Skeletal muscle tissue (tissue), 4 donors: ENCODE results near the gene PLPPR3. TPM values are rescaled to one million over a fixed set of nuclear protein-coding genes. Genes with fewer than 3 reads are reported as not detected.
A peak's percentile ranks its signal among the peaks of the same experiment; 100 is the strongest.

ENCODE experiments used
- H3K27ac ChIP-seq: one replicate; pipeline ENCODE4 v1.7.0; 2013; ENCODE audit warnings: mild to moderate bottlenecking, low read depth, low read length, inconsistent platforms
- H3K27me3 ChIP-seq, 3 donors: one replicate each; pipeline ENCODE4 v1.7.0; 2013; ENCODE audit warnings: low read length in 3 of 3; ENCODE audit not compliant: control insufficient read depth in 3 of 3, insufficient read depth in 3 of 3
- H3K36me3 ChIP-seq, 3 donors: one replicate each; pipeline ENCODE4 v1.7.0; 2013; ENCODE audit warnings: low read length in 3 of 3; ENCODE audit not compliant: control insufficient read depth in 3 of 3, insufficient read depth in 3 of 3
- H3K4me1 ChIP-seq, 3 donors: one replicate each; pipeline ENCODE4 v1.7.0; 2013; ENCODE audit warnings: low read length in 3 of 3, mild to moderate bottlenecking in 3 of 3; ENCODE audit not compliant: control insufficient read depth in 3 of 3, insufficient read depth in 3 of 3
- H3K4me3 ChIP-seq, 3 donors: one replicate each; pipeline ENCODE4 v1.7.0; 2013; ENCODE audit warnings: low read length in 3 of 3
- H3K9ac ChIP-seq, 3 donors: one replicate each; pipeline ENCODE4 v1.7.0; 2013; ENCODE audit warnings: low read length in 3 of 3, mild to moderate bottlenecking in 3 of 3, moderate library complexity in 2 of 3, low read depth in 1 of 3
- H3K9me3 ChIP-seq, 3 donors: one replicate each; pipeline ENCODE4 v1.7.0; 2013; ENCODE audit warnings: low read length in 3 of 3; ENCODE audit not compliant: control insufficient read depth in 3 of 3
- total RNA-seq: library from RNA; depleted of rRNA; stranded (reverse); fragments of >200 nt; gene quantifications from one replicate; pipeline ENCODE4 v1.2.3, GENCODE V29; 2014
- donor health status: Osteomylitis.

PLPPR3 gene
- total RNA-seq, result 0.52 TPM

GRCh38 chr19:821825-822503 lies at the start of gene PLPPR3:
PLPPR3 (minus strand) TSS chr19:821955; CDS start chr19:821559, 396 bp downstream.
- Histone ChIP-seq H3K9ac (no peak within 1 kb of the TSS), H3K27me3 (peaks cover 10 to 14% (median 11%) of the 10 kb centered on the region in 3 donors), H3K4me3 (no peak within 1 kb of the TSS)

GRCh38 chr19:870963-871401 lies 49.2 kb upstream of the PLPPR3 start:
- Histone ChIP-seq H3K9me3 (no peaks in the 10 kb centered on the region), H3K4me3 (no peak overlapping the region), H3K27ac (no peak overlapping the region), H3K36me3 (peaks cover 28 to 42% (median 30%) of the 10 kb centered on the region in 3 donors), H3K27me3 (no peaks in the 10 kb centered on the region), H3K4me1 (peaks cover 3 to 9% (median 4%) of the 10 kb centered on the region in 3 donors), H3K9ac (no peak overlapping the region)

More at GRCh38 chr19:821825-822503, at the start of gene PLPPR3:
- H3K27ac ChIP-seq, result no peak within 1 kb of the TSS
- H3K9me3 ChIP-seq, result no peaks in the 10 kb centered on the region
- no peaks in the 10 kb centered on the region for H3K36me3 ChIP-seq
- no peaks in the 10 kb centered on the region for H3K4me1 ChIP-seq

- no peaks in the 10 kb centered on the region for H3K9me3 ChIP-seq
- H3K27ac ChIP-seq, result no peak overlapping the region
- H3K36me3 ChIP-seq, result peaks cover 24 to 35% (median 30%) of the 10 kb centered on the region in 3 donors
- no peak overlapping the region for H3K9ac ChIP-seq
- no peaks in the 10 kb centered on the region for H3K27me3 ChIP-seq
- H3K4me3 ChIP-seq, result no peak overlapping the region
- peaks cover 3 to 9% (median 4%) of the 10 kb centered on the region in 3 donors for H3K4me1 ChIP-seq
Observed at GRCh38 chr19:870314-870713, 48.6 kb upstream of the PLPPR3 start.

GRCh38 chr19:869245-870177 lies 47.8 kb upstream of the PLPPR3 start:
- H3K27me3 ChIP-seq, result no peaks in the 10 kb centered on the region
- peaks cover 3 to 9% (median 4%) of the 10 kb centered on the region in 3 donors for H3K4me1 ChIP-seq
- H3K36me3 ChIP-seq, result peaks cover 21 to 33% (median 28%) of the 10 kb centered on the region in 3 donors
- no peak overlapping the region for H3K4me3 ChIP-seq
- H3K9me3 ChIP-seq, result no peaks in the 10 kb centered on the region
- no peak overlapping the region for H3K9ac ChIP-seq
- peak overlapping the region; percentile 64 for H3K27ac ChIP-seq

GRCh38 chr19:868458-869244 lies 46.9 kb upstream of the PLPPR3 start:
- no peaks in the 10 kb centered on the region for H3K27me3 ChIP-seq
- H3K27ac ChIP-seq, result peak overlapping the region; percentile 64
- H3K36me3 ChIP-seq, result peaks cover 17 to 33% (median 26%) of the 10 kb centered on the region in 3 donors
- H3K9me3 ChIP-seq, result no peaks in the 10 kb centered on the region
- no peak overlapping the region for H3K9ac ChIP-seq
- peaks cover 4 to 9% (median 5%) of the 10 kb centered on the region in 3 donors for H3K4me1 ChIP-seq
- H3K4me3 ChIP-seq, result no peak overlapping the region

GRCh38 chr19:867855-868457 lies 46.2 kb upstream of the PLPPR3 start:
- Histone ChIP-seq H3K27ac (no peak overlapping the region), H3K4me3 (no peak overlapping the region), H3K9ac (no peak overlapping the region), H3K4me1 (peaks cover 4 to 12% (median 5%) of the 10 kb centered on the region in 3 donors), H3K27me3 (peaks cover 0 to 4% (median 3%) of the 10 kb centered on the region in 3 donors), H3K36me3 (peaks cover 17 to 33% (median 22%) of the 10 kb centered on the region in 3 donors), H3K9me3 (no peaks in the 10 kb centered on the region)

GRCh38 chr19:867301-867793 lies 45.6 kb upstream of the PLPPR3 start:
- Histone ChIP-seq H3K4me3 (no peak overlapping the region), H3K4me1 (peaks cover 4 to 13% (median 5%) of the 10 kb centered on the region in 3 donors), H3K9ac (no peak overlapping the region), H3K27me3 (peaks cover 0 to 6% (median 6%) of the 10 kb centered on the region in 3 donors), H3K27ac (no peak overlapping the region), H3K36me3 (peaks cover 17 to 33% (median 22%) of the 10 kb centered on the region in 3 donors), H3K9me3 (no peaks in the 10 kb centered on the region)

- H3K36me3 ChIP-seq, result peaks cover 17 to 33% (median 18%) of the 10 kb centered on the region in 3 donors
- peaks cover 0 to 6% (median 6%) of the 10 kb centered on the region in 3 donors for H3K27me3 ChIP-seq
- H3K9ac ChIP-seq, result no peak overlapping the region
- H3K9me3 ChIP-seq, result no peaks in the 10 kb centered on the region
- H3K4me1 ChIP-seq, result peaks cover under 1 to 13% (median 5%) of the 10 kb centered on the region in 3 donors
- no peak overlapping the region for H3K4me3 ChIP-seq
- H3K27ac ChIP-seq, result no peak overlapping the region
Observed at GRCh38 chr19:866769-867300, 45.1 kb upstream of the PLPPR3 start.

GRCh38 chr19:863315-863620 lies 41.5 kb upstream of the PLPPR3 start:
- no peak overlapping the region for H3K4me3 ChIP-seq
- no peak overlapping the region for H3K9ac ChIP-seq
- H3K36me3 ChIP-seq, result peaks cover 8 to 11% (median 9%) of the 10 kb centered on the region in 3 donors
- no peaks in the 10 kb centered on the region for H3K9me3 ChIP-seq
- no peak overlapping the region for H3K27ac ChIP-seq
- peaks cover 15 to 34% (median 24%) of the 10 kb centered on the region in 3 donors for H3K27me3 ChIP-seq
- H3K4me1 ChIP-seq, result peaks cover 0 to 7% (median 7%) of the 10 kb centered on the region in 3 donors
